SU-DHL-6 (cell line): ENCODE data around the gene SLC27A5.

Experiments used
- H2AFZ ChIP-seq: fragments of 200-600 bp; sonication (generic); 2 replicates; pipeline ENCODE4 v1.6.1; 2014; ENCODE audit warnings: low read depth, mild to moderate bottlenecking, moderate library complexity, mixed read lengths, antibody characterized with exemption, low read length; ENCODE audit not compliant: severe bottlenecking
- H3F3A ChIP-seq: fragments of 200-600 bp; shearing (Covaris generic); 2 replicates; pipeline ENCODE4 v1.6.0; 2016; ENCODE audit warnings: antibody characterized with exemption, mild to moderate bottlenecking; ENCODE audit not compliant: insufficient read depth
- H3K27ac ChIP-seq: fragments of 200-600 bp; sonication (generic); 2 replicates; pipeline ENCODE4 v1.5.1; 2016; ENCODE audit warnings: low read depth, mild to moderate bottlenecking, low read length, moderate library complexity, mixed read lengths
- H3K27me3 ChIP-seq: fragments of 200-600 bp; sonication (generic), shearing (Covaris generic); 2 replicates; pipeline ENCODE4 v1.6.0; 2014; ENCODE audit warnings: mild to moderate bottlenecking, low read length
- H3K36me3 ChIP-seq: fragments of 200-600 bp; sonication (generic); 2 replicates; pipeline ENCODE4 v1.6.1; 2014; ENCODE audit warnings: mild to moderate bottlenecking, low read length, mixed read lengths
- H3K4me2 ChIP-seq: fragments of 300-600, 200-600 bp; shearing (Covaris generic), sonication (generic); 2 replicates; pipeline ENCODE4 v1.6.0; 2014; ENCODE audit warnings: low read length, low read depth, mild to moderate bottlenecking; ENCODE audit not compliant: poor library complexity, severe bottlenecking
- H3K4me3 ChIP-seq: fragments of 200-600 bp; sonication (generic); 2 replicates; pipeline ENCODE4 v1.5.1; 2014; ENCODE audit warnings: antibody characterized with exemption, low read length, mild to moderate bottlenecking, mixed read lengths; ENCODE audit not compliant: insufficient read depth, poor library complexity, severe bottlenecking
- H3K79me2 ChIP-seq: fragments of 200-600 bp; sonication (generic); 2 replicates; pipeline ENCODE4 v1.6.1; 2014; ENCODE audit warnings: mild to moderate bottlenecking, low read length, moderate library complexity; ENCODE audit not compliant: insufficient read depth
- H3K9ac ChIP-seq: fragments of 200-600 bp; sonication (generic); 2 replicates; pipeline ENCODE4 v1.7.0; 2014; ENCODE audit warnings: mild to moderate bottlenecking, low read length
- H3K9me2 ChIP-seq: fragments of 200-600 bp; sonication (generic); replicated peaks from 2 replicates; pipeline ENCODE4 v1.6.1; 2014; ENCODE audit warnings: low read length; ENCODE audit not compliant: insufficient read depth
- H3K9me3 ChIP-seq: fragments of 200-600 bp; sonication (generic); 2 replicates; pipeline ENCODE4 v1.6.1; 2014; ENCODE audit warnings: low read length, mixed read lengths; ENCODE audit not compliant: insufficient read depth
- H4K20me1 ChIP-seq: fragments of 200-600 bp; sonication (generic); 2 replicates; pipeline ENCODE4 v1.6.1; 2014; ENCODE audit warnings: low read depth, mild to moderate bottlenecking, antibody characterized with exemption, low read length, moderate library complexity, mixed read lengths
- CTCF ChIP-seq: fragments of 200-600 bp; sonication (generic); IDR thresholded peaks from one replicate; pipeline ENCODE4 v1.5.1; 2017; ENCODE audit warnings: antibody characterized with exemption, mild to moderate bottlenecking, low read length, moderate library complexity; ENCODE audit not compliant: insufficient read depth, poor library complexity, severe bottlenecking
- EZH2phosphoT487 ChIP-seq: fragments of 200-600 bp; sonication (generic), shearing (Covaris generic); conservative IDR thresholded peaks from 2 replicates; pipeline ENCODE4 v1.6.1; 2018; ENCODE audit warnings: mild to moderate bottlenecking, antibody characterized with exemption, low read length, moderate library complexity, mixed read lengths

SLC27A5 gene

GRCh38 chr19:58469241-58470013 is 42.4 kb downstream of the SLC27A5 start:
- H3K4me2 ChIP-seq: no peak overlapping the region
- H3F3A ChIP-seq: peaks cover under 1% of the 10 kb centered on the region; the same call in 1 of the 2 replicates
- no peak overlapping the region for H3K9ac ChIP-seq
- TF ChIP-seq EZH2phosphoT487: no peak
- TF ChIP-seq CTCF: no peak
- H3K27me3 ChIP-seq: no peaks in the 10 kb centered on the region
- H3K9me3 ChIP-seq: no peaks in the 10 kb centered on the region
- H4K20me1 ChIP-seq: no peaks in the 10 kb centered on the region
- no peaks in the 10 kb centered on the region for H3K36me3 ChIP-seq
- no peaks in the 10 kb centered on the region for H3K9me2 ChIP-seq
- H3K4me3 ChIP-seq: no peak overlapping the region
- peaks cover 7% of the 10 kb centered on the region for H3K79me2 ChIP-seq
- H3K27ac ChIP-seq: no peak overlapping the region
- H2AFZ ChIP-seq: no peak overlapping the region

DNA sequence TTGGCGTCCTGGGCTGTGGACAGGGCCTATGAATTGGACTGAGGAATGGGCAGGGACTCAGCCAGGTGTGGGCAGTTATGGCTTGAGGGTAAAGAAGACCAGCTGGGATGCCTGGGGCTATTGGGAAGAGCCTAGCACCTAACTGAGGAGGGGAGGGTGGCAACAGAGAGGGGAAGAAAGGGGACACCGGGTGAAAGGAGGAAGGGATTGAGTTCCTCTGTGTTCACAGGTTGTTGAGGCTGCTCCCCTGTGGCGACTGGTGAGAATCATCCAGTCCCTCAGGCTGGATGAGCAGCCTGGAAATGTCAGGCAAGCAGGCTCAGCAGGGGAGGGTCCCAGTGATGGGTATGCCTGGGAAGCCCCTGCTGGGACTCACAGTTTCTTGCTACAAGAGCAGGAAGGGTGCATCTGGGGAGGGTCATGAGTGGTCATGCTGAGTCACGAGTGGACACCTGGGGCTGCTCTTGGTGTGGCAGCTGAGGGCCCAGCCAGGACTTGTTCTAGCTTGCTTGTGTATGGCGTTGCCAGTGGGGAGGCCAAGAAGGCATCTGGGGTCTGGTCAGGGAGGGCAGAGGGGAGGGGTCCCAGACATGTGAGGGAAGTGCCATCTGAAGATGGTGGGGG is 43.5 kb downstream of the SLC27A5 start:
- H3K36me3 ChIP-seq: no peaks in the 10 kb centered on the region
- H3K79me2 ChIP-seq: peaks cover 7% of the 10 kb centered on the region
- peak overlapping the region; percentile 79 for H3K4me2 ChIP-seq
- H3K9me3 ChIP-seq: no peaks in the 10 kb centered on the region
- TF ChIP-seq EZH2phosphoT487 (no peak), CTCF (no peak)
- no peaks in the 10 kb centered on the region for H4K20me1 ChIP-seq
- peak overlapping the region; percentile 2 for H3K4me3 ChIP-seq
- H3K27ac ChIP-seq: no peak overlapping the region
- H3K27me3 ChIP-seq: no peaks in the 10 kb centered on the region
- no peaks in the 10 kb centered on the region for H3K9me2 ChIP-seq
- peak overlapping the region; percentile 75 for H3K9ac ChIP-seq
- no peaks in the 10 kb centered on the region for H3F3A ChIP-seq
- no peak overlapping the region for H2AFZ ChIP-seq

GRCh38 chr19:58466760-58467589 is 44.8 kb downstream of the SLC27A5 start, which contains the start of gene ZNF324:
ZNF324 (plus strand) TSS chr19:58467080; CDS start chr19:58469186, 2,106 bp downstream.
- peak within 1 kb of the TSS; percentile 68 for H3K4me3 ChIP-seq
- H3K9me2 ChIP-seq: no peaks in the 10 kb centered on the region
- peak within 1 kb of the TSS; percentile 83 for H2AFZ ChIP-seq
- H3K79me2 ChIP-seq: peaks cover 7% of the 10 kb centered on the region
- H3F3A ChIP-seq: no peaks in the 10 kb centered on the region
- no peaks in the 10 kb centered on the region for H3K27me3 ChIP-seq
- no peaks in the 10 kb centered on the region for H3K36me3 ChIP-seq
- H3K9ac ChIP-seq: peak within 1 kb of the TSS; percentile 75
- TF ChIP-seq EZH2phosphoT487 (no peak), CTCF (no peak)
- H4K20me1 ChIP-seq: no peaks in the 10 kb centered on the region
- H3K27ac ChIP-seq: peak within 1 kb of the TSS; percentile 12; the same call in 1 of the 2 replicates
- peak within 1 kb of the TSS; percentile 79 for H3K4me2 ChIP-seq
- no peaks in the 10 kb centered on the region for H3K9me3 ChIP-seq
